ENCODE results near the gene TAGLN2. TPM values are rescaled to one million over a fixed set of nuclear protein-coding genes. Genes with fewer than 3 reads are reported as not detected.

Gene TAGLN2
- total and polyA plus RNA-seq, 9 of the 15 experiments (the other 6 are each of a cell fraction or from before 2014, with no cell fraction given) = 192 to 683 (median 455) TPM

DNA sequence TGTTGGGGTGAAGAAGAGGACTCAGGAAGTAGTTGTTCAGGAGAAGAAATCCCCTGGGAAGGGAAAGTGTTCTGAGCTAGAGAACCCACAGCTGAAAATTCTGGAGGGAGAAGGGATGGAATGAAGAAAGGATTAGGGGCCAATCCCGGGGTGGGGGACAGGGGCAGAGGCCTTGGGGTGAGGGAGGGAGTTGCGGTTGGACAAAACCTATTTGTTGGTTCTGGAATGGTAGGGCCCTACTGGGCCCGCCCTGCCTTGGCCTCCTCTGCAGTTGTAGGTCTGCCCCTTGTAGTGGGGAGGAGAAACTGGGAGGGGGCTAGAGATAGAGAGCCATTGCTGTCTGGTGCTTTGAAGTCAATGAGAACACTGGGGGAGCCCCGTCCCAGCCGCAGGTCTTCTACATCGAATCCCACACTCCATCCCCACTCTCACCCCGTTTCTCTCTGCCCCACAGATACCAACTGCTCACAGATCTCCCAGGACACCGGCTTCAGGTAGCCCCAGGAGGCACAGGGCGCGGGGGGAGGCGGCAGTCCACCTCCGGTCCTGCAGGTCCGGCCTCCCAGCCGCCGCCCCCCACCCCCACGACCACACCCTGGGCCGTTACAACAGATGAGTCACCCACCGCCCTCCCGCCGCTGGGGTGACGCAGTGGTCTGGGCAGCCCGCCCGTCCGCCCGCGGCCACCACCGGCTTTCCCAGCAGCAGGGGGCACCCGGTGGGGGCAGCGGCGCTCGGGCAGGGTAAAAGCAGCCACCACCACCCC, 1.1 kb downstream of the TAGLN2 start (continued):
- TF ChIP-seq, protein P1, sequence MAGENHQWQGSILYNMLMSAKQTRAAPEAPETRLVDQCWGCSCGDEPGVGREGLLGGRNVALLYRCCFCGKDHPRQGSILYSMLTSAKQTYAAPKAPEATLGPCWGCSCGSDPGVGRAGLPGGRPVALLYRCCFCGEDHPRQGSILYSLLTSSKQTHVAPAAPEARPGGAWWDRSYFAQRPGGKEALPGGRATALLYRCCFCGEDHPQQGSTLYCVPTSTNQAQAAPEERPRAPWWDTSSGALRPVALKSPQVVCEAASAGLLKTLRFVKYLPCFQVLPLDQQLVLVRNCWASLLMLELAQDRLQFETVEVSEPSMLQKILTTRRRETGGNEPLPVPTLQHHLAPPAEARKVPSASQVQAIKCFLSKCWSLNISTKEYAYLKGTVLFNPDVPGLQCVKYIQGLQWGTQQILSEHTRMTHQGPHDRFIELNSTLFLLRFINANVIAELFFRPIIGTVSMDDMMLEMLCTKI (IDR thresholded peaks at IDR 0.05; ENCODE audit: partially characterized antibody) = no peak
- TF ChIP-seq FOXK1 (CRISPR knock-in tag; IDR thresholded peaks at IDR 0.05; ENCODE audit: borderline replicate concordance) (no peak), MTA2 (IDR thresholded peaks at IDR 0.05; ENCODE audit: low read depth) (no peak), NR2C1 (IDR thresholded peaks at IDR 0.05) (0 out of 2 replicates have a peak, but pooled peaks have one; percentile 23), NR2C1 (tag; IDR thresholded peaks at IDR 0.05) (no peak), ZNF717 (CRISPR knock-in tag; IDR thresholded peaks at IDR 0.05) (no peak), PCBP1 (IDR thresholded peaks at IDR 0.05; ENCODE audit: low read depth, low read length, poor library complexity, severe bottlenecking) (peak; percentile 70), NFIC (IDR thresholded peaks at IDR 0.05) (peak; percentile 78), KLF1 (tag; IDR thresholded peaks at IDR 0.05) (peak; percentile 97), BACH1 (tag; IDR thresholded peaks at IDR 0.05) (no peak), PHTF2 (CRISPR knock-in tag; IDR thresholded peaks at IDR 0.05) (no peak), ZKSCAN1 (IDR thresholded peaks at IDR 0.05; ENCODE audit: low read depth, low read length) (no peak), ILK (tag; IDR thresholded peaks at IDR 0.05; ENCODE audit: borderline replicate concordance, low read depth) (no peak), L3MBTL2 (IDR thresholded peaks at IDR 0.05) (no peak), ATF1 (CRISPR knock-in tag; IDR thresholded peaks at IDR 0.05) (no peak), ATF1 (tag; IDR thresholded peaks at IDR 0.05) (peak; percentile 85; the same call in 1 of the 2 replicates), ZNF316 (IDR thresholded peaks at IDR 0.05) (peak; percentile 44), NONO (IDR thresholded peaks at IDR 0.05; ENCODE audit: low read depth in 2 of 2, low read length in 1 of 2) (peak in 1 of 2 experiments; percentile 75; a peak in 1 of 4 replicates), E2F3 (CRISPR knock-in tag; IDR thresholded peaks at IDR 0.05) (no peak; the same call in 1 of the 2 replicates), GABPB1 (CRISPR knock-in tag; IDR thresholded peaks at IDR 0.05) (peak; percentile 61), MAFK (IDR thresholded peaks at IDR 0.05; ENCODE audit: low read length) (no peak), KAT2B (IDR thresholded peaks at IDR 0.05; ENCODE audit: low read depth, low read length) (no peak), KLF16 (IDR thresholded peaks at IDR 0.05) (peak; percentile 53; the same call in 1 of the 2 replicates), SNRNP70 (optimal IDR thresholded peaks at IDR 0.05; ENCODE audit: low read depth, low read length) (no peak), SRSF3 (IDR thresholded peaks at IDR 0.05; ENCODE audit: insufficient read depth, low read length) (no peak), TAF15 (IDR thresholded peaks at IDR 0.05; ENCODE audit: low read depth, low read length) (no peak), HCFC1 (IDR thresholded peaks at IDR 0.05; ENCODE audit: low read depth, low read length) (no peak; the same call in 1 of the 2 replicates)
- TF ChIP-seq, protein P2, sequence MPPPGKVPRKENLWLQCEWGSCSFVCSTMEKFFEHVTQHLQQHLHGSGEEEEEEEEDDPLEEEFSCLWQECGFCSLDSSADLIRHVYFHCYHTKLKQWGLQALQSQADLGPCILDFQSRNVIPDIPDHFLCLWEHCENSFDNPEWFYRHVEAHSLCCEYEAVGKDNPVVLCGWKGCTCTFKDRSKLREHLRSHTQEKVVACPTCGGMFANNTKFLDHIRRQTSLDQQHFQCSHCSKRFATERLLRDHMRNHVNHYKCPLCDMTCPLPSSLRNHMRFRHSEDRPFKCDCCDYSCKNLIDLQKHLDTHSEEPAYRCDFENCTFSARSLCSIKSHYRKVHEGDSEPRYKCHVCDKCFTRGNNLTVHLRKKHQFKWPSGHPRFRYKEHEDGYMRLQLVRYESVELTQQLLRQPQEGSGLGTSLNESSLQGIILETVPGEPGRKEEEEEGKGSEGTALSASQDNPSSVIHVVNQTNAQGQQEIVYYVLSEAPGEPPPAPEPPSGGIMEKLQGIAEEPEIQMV (tag; conservative IDR thresholded peaks at IDR 0.05; ENCODE audit: low read depth) = no peak
